SK-N-SH (cell line): ENCODE data around the gene CLASP2. TPM values are rescaled to one million over a fixed set of nuclear protein-coding genes. Genes with fewer than 3 reads are reported as not detected.

ENCODE experiments used
- CTCF ChIA-PET: fragments of 300-600, 350-600 bp; formaldehyde crosslinking; extraction: SDS; loops from one replicate; lab custom pipeline; 2021; lab: Yijun Ruan, JAX
- POLR2A ChIA-PET: fragments of 350-600 bp; sonication (Branson Sonifier 250); formaldehyde crosslinking; extraction: SDS; loops from one replicate; lab custom pipeline; 2020; ENCODE audit warnings: antibody characterized with exemption, inconsistent platforms; lab: Yijun Ruan, JAX
- DNase-seq: peaks from one replicate; pipeline ENCODE4 v3.0.0; 2012
- H2AFZ ChIP-seq: fragments of 200-600 bp; sonication (generic); 2 replicates; pipeline ENCODE4 v1.8.1; 2016; ENCODE audit warnings: antibody characterized with exemption, mild to moderate bottlenecking, low read depth
- H3F3A ChIP-seq: fragments of 200-600 bp; sonication (generic); replicated peaks from 2 replicates; pipeline ENCODE3; 2016; ENCODE audit warnings: antibody characterized with exemption, mild to moderate bottlenecking; ENCODE audit not compliant: insufficient read depth
- H3K27ac ChIP-seq, 2 experiments: fragments of 200-500 bp in 1 of 2; fragments of 200-600 bp in 1 of 2; sonication (Bioruptor generic) in 1 of 2; sonication (generic), shearing (Covaris generic) in 1 of 2; 2 replicates each; pipeline versions ENCODE4 v1.5.1 to v1.6.1; 2014 to 2016; ENCODE audit warnings: low read depth in 2 of 2, inconsistent platforms in 1 of 2, low read length in 1 of 2, mild to moderate bottlenecking in 1 of 2, mixed read lengths in 1 of 2
- H3K27me3 ChIP-seq: fragments of 200-600 bp; sonication (generic), shearing (Covaris generic); 2 replicates; pipeline ENCODE4 v1.6.1; 2016; ENCODE audit warnings: mixed run types; ENCODE audit not compliant: insufficient read depth
- H3K36me3 ChIP-seq, 2 experiments: fragments of 200-500 bp in 1 of 2; fragments of 200-600 bp in 1 of 2; sonication (Bioruptor generic) in 1 of 2; sonication (generic) in 1 of 2; replicated peaks in 1 of 2; 2 replicates each; pipeline versions ENCODE3 to v1.5.1; 2014 to 2016; ENCODE audit warnings: low read length in 1 of 2, mild to moderate bottlenecking in 1 of 2; ENCODE audit not compliant: insufficient read depth in 2 of 2, control insufficient read depth in 1 of 2
- H3K4me1 ChIP-seq, 2 experiments: fragments of 200-500 bp in 1 of 2; fragments of 200-600 bp in 1 of 2; sonication (Bioruptor generic) in 1 of 2; sonication (generic), shearing (Covaris generic) in 1 of 2; 2 replicates each; pipeline versions ENCODE4 v1.5.1 to v1.6.1; 2014 to 2016; ENCODE audit warnings: low read depth in 1 of 2, low read length in 1 of 2, mixed run types in 1 of 2; ENCODE audit not compliant: insufficient read depth in 2 of 2, control insufficient read depth in 1 of 2
- H3K4me2 ChIP-seq: fragments of 200-600 bp; sonication (generic), shearing (Covaris generic); 2 replicates; pipeline ENCODE4 v1.6.1; 2017; ENCODE audit warnings: mixed run types
- H3K4me3 ChIP-seq, 2 experiments: fragments of 200-500 bp in 1 of 2; fragments of 200-600 bp in 1 of 2; sonication (Bioruptor generic) in 1 of 2; sonication (generic), shearing (Covaris generic) in 1 of 2; 2 replicates each; pipeline versions ENCODE4 v1.5.1 to v1.8.1; 2014 to 2016; ENCODE audit warnings: low read depth in 2 of 2, inconsistent platforms in 1 of 2, low read length in 1 of 2, mild to moderate bottlenecking in 1 of 2, mixed read lengths in 1 of 2, moderate library complexity in 1 of 2
- H3K79me2 ChIP-seq: fragments of 200-600 bp; sonication (generic); 2 replicates; pipeline ENCODE4 v1.8.1; 2017; ENCODE audit warnings: mild to moderate bottlenecking; ENCODE audit not compliant: insufficient read depth
- H3K9ac ChIP-seq: fragments of 200-600 bp; sonication (generic); 2 replicates; pipeline ENCODE4 v1.6.1; 2017; ENCODE audit warnings: mixed run types
- H3K9me2 ChIP-seq: fragments of 200-600 bp; sonication (generic); 2 replicates; pipeline ENCODE4 v1.6.1; 2017; ENCODE audit warnings: mixed run types
- H3K9me3 ChIP-seq: fragments of 200-600 bp; sonication (generic); 2 replicates; pipeline ENCODE4 v1.6.1; 2017; ENCODE audit warnings: mixed run types, mild to moderate bottlenecking, moderate library complexity
- H4K20me1 ChIP-seq: fragments of 200-600 bp; sonication (generic); 2 replicates; pipeline ENCODE4 v1.6.1; 2017; ENCODE audit warnings: mild to moderate bottlenecking, mixed run types; ENCODE audit not compliant: insufficient read depth
- CHD2 ChIP-seq: fragments of 150-350 bp; IDR thresholded peaks from 2 replicates; pipeline ENCODE4 v1.6.1; 2018; ENCODE audit warnings: low read length; ENCODE audit not compliant: partially characterized antibody
- EZH2phosphoT487 ChIP-seq: fragments of 200-600 bp; sonication (generic); IDR thresholded peaks from 2 replicates; pipeline ENCODE4 v1.6.1; 2017; ENCODE audit warnings: low read depth, mixed run types, mild to moderate bottlenecking, antibody characterized with exemption, moderate library complexity, borderline replicate concordance
- GABPA ChIP-seq: IDR thresholded peaks from 2 replicates; pipeline ENCODE4 v1.4.0; 2012; ENCODE audit warnings: low read depth, mild to moderate bottlenecking
- GATA2 ChIP-seq: sonication (generic); formaldehyde crosslinking; IDR thresholded peaks from 2 replicates; pipeline ENCODE4 v1.5.0; 2020; ENCODE audit warnings: mild to moderate bottlenecking, missing genetic modification reagents
- MEF2A ChIP-seq: IDR thresholded peaks from 2 replicates; pipeline ENCODE4 v1.4.0; 2012; ENCODE audit warnings: low read depth, borderline replicate concordance
- NFIC ChIP-seq: IDR thresholded peaks from 2 replicates; pipeline ENCODE4 v1.4.0; 2012; ENCODE audit warnings: borderline replicate concordance
- NRF1 ChIP-seq: IDR thresholded peaks from 2 replicates; pipeline ENCODE4 v1.6.1; 2012; ENCODE audit warnings: low read depth, mild to moderate bottlenecking, low read length
- POLR2AphosphoS5 ChIP-seq: IDR thresholded peaks from 2 replicates; pipeline ENCODE4 v1.6.1; 2012; ENCODE audit warnings: low read depth, low read length
- RCOR1 ChIP-seq: fragments of 150-350 bp; IDR thresholded peaks from 2 replicates; pipeline ENCODE4 v1.6.1; 2017; ENCODE audit warnings: antibody characterized with exemption, low read length
- RXRA ChIP-seq: IDR thresholded peaks from 2 replicates; pipeline ENCODE4 v1.4.0; 2012; ENCODE audit warnings: low read depth, mild to moderate bottlenecking, borderline replicate concordance
- TAF1 ChIP-seq: IDR thresholded peaks from 2 replicates; pipeline ENCODE4 v1.6.1; 2012; ENCODE audit warnings: low read depth, mild to moderate bottlenecking, low read length, moderate library complexity, borderline replicate concordance
- TEAD4 ChIP-seq: IDR thresholded peaks from 2 replicates; pipeline ENCODE4 v1.4.0; 2012; ENCODE audit warnings: mild to moderate bottlenecking, borderline replicate concordance; ENCODE audit not compliant: insufficient read depth
- WGBS: methylation state at CpG from one replicate; pipeline ENCODE4 v1.1.6; 2017; ENCODE audit warnings: low lambda C conversion rate; 5-methylcytosine and 5-hydroxymethylcytosine counted together
- polyA plus RNA-seq, 3 experiments: library from polyadenylated mRNA; depleted of rRNA; stranded (reverse); fragments of >200 nt; gene quantifications; 2 replicates each; pipeline ENCODE4 v1.2.3, GENCODE V29; 2012
- TF ChIP-seq, protein P1 (sequence below): IDR thresholded peaks from 2 replicates; pipeline ENCODE4 v1.6.1; 2012; ENCODE audit warnings: mild to moderate bottlenecking, low read depth, low read length, moderate library complexity
- TF ChIP-seq, protein P2 (sequence below): fragments of 200-600 bp; sonication (generic); IDR thresholded peaks from 2 replicates; pipeline ENCODE4 v1.6.1; 2017; ENCODE audit warnings: antibody characterized with exemption, mild to moderate bottlenecking, moderate library complexity
- TF ChIP-seq, protein P3 (sequence below): IDR thresholded peaks from 2 replicates; pipeline ENCODE4 v1.4.0; 2012; ENCODE audit warnings: low read depth, borderline replicate concordance
- TF ChIP-seq, protein P4 (sequence below): fragments of 150-350 bp; IDR thresholded peaks from 2 replicates; pipeline ENCODE4 v1.6.1; 2016; ENCODE audit warnings: mild to moderate bottlenecking, low read depth, low read length

Gene CLASP2
- polyA plus RNA-seq, 1 of the 3 experiments (the other 2 are of a cell fraction): 13.2 TPM

DNA sequence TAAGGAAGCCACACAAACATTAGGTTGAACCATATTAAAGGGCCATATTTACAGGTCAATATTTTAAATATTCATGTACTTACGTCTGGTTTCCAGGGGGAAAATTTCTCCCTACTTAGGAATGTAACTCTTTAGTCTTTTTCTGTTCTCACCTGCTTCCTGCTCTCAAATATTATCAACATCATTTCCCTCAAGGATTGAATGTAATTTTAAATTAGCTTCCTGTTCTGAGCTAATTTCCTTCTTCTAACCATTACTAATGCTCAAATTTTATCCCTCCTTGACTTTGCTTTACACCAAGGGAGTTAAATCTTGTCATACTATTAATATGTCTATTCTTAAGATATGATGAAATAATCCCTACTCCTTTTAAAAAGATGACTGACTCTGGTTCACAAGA, 174.5 kb downstream of the CLASP2 start:
- Histone ChIP-seq H4K20me1 (no peaks in the 10 kb centered on the region), H3K9ac (no peak overlapping the region), H3K4me1 (no peaks in the 10 kb centered on the region), H3F3A (no peaks in the 10 kb centered on the region), H3K4me2 (no peak overlapping the region), H3K27ac (no peak overlapping the region), H3K9me2 (no peaks in the 10 kb centered on the region), H3K4me3 (no peak overlapping the region), H3K79me2 (no peaks in the 10 kb centered on the region), H3K9me3 (no peaks in the 10 kb centered on the region)
- 96% methylated on average over 1 of the region's 1 CpG for WGBS
- CTCF ChIA-PET: no interaction called here
- POLR2A ChIA-PET: no interaction called here
- no peak for DNase-seq
- no peak for TF ChIP-seq EZH2phosphoT487
- TF ChIP-seq NRF1: no peak
- TF ChIP-seq TEAD4: no peak
- no peak for TF ChIP-seq TAF1
- TF ChIP-seq CHD2: no peak
- no peak for TF ChIP-seq RCOR1
- TF ChIP-seq NFIC: no peak
- TF ChIP-seq, protein P1, sequence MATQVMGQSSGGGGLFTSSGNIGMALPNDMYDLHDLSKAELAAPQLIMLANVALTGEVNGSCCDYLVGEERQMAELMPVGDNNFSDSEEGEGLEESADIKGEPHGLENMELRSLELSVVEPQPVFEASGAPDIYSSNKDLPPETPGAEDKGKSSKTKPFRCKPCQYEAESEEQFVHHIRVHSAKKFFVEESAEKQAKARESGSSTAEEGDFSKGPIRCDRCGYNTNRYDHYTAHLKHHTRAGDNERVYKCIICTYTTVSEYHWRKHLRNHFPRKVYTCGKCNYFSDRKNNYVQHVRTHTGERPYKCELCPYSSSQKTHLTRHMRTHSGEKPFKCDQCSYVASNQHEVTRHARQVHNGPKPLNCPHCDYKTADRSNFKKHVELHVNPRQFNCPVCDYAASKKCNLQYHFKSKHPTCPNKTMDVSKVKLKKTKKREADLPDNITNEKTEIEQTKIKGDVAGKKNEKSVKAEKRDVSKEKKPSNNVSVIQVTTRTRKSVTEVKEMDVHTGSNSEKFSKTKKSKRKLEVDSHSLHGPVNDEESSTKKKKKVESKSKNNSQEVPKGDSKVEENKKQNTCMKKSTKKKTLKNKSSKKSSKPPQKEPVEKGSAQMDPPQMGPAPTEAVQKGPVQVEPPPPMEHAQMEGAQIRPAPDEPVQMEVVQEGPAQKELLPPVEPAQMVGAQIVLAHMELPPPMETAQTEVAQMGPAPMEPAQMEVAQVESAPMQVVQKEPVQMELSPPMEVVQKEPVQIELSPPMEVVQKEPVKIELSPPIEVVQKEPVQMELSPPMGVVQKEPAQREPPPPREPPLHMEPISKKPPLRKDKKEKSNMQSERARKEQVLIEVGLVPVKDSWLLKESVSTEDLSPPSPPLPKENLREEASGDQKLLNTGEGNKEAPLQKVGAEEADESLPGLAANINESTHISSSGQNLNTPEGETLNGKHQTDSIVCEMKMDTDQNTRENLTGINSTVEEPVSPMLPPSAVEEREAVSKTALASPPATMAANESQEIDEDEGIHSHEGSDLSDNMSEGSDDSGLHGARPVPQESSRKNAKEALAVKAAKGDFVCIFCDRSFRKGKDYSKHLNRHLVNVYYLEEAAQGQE: no peak
- no peak for TF ChIP-seq MEF2A
- TF ChIP-seq, protein P2, sequence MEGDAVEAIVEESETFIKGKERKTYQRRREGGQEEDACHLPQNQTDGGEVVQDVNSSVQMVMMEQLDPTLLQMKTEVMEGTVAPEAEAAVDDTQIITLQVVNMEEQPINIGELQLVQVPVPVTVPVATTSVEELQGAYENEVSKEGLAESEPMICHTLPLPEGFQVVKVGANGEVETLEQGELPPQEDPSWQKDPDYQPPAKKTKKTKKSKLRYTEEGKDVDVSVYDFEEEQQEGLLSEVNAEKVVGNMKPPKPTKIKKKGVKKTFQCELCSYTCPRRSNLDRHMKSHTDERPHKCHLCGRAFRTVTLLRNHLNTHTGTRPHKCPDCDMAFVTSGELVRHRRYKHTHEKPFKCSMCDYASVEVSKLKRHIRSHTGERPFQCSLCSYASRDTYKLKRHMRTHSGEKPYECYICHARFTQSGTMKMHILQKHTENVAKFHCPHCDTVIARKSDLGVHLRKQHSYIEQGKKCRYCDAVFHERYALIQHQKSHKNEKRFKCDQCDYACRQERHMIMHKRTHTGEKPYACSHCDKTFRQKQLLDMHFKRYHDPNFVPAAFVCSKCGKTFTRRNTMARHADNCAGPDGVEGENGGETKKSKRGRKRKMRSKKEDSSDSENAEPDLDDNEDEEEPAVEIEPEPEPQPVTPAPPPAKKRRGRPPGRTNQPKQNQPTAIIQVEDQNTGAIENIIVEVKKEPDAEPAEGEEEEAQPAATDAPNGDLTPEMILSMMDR: no peak
- no peak for TF ChIP-seq GABPA
- TF ChIP-seq, protein P3, sequence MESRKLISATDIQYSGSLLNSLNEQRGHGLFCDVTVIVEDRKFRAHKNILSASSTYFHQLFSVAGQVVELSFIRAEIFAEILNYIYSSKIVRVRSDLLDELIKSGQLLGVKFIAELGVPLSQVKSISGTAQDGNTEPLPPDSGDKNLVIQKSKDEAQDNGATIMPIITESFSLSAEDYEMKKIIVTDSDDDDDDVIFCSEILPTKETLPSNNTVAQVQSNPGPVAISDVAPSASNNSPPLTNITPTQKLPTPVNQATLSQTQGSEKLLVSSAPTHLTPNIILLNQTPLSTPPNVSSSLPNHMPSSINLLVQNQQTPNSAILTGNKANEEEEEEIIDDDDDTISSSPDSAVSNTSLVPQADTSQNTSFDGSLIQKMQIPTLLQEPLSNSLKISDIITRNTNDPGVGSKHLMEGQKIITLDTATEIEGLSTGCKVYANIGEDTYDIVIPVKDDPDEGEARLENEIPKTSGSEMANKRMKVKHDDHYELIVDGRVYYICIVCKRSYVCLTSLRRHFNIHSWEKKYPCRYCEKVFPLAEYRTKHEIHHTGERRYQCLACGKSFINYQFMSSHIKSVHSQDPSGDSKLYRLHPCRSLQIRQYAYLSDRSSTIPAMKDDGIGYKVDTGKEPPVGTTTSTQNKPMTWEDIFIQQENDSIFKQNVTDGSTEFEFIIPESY: no peak
- TF ChIP-seq, protein P4, sequence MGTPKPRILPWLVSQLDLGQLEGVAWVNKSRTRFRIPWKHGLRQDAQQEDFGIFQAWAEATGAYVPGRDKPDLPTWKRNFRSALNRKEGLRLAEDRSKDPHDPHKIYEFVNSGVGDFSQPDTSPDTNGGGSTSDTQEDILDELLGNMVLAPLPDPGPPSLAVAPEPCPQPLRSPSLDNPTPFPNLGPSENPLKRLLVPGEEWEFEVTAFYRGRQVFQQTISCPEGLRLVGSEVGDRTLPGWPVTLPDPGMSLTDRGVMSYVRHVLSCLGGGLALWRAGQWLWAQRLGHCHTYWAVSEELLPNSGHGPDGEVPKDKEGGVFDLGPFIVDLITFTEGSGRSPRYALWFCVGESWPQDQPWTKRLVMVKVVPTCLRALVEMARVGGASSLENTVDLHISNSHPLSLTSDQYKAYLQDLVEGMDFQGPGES: no peak
- TF ChIP-seq POLR2AphosphoS5: no peak
- TF ChIP-seq RXRA: no peak
- TF ChIP-seq GATA2: no peak
- TF ChIP-seq, all 33 proteins: peak for 0
- Histone ChIP-seq H2AFZ (no peak overlapping the region), H3K36me3 (peaks cover 2 to 51% of the 10 kb centered on the region in 2 experiments), H3K27me3 (no peaks in the 10 kb centered on the region)
